HG03469 (cell line): ENCODE measurements around the gene ZC3H12A.

Experiments
- ATAC-seq: cut with Tn5 transposase; IDR thresholded peaks from one replicate; pipeline ENCODE4 v1.9.1; 2021; ENCODE audit warnings: mild to moderate bottlenecking, moderate library complexity, moderate number of reproducible peaks; ENCODE audit not compliant: unreplicated experiment

Gene ZC3H12A

DNA sequence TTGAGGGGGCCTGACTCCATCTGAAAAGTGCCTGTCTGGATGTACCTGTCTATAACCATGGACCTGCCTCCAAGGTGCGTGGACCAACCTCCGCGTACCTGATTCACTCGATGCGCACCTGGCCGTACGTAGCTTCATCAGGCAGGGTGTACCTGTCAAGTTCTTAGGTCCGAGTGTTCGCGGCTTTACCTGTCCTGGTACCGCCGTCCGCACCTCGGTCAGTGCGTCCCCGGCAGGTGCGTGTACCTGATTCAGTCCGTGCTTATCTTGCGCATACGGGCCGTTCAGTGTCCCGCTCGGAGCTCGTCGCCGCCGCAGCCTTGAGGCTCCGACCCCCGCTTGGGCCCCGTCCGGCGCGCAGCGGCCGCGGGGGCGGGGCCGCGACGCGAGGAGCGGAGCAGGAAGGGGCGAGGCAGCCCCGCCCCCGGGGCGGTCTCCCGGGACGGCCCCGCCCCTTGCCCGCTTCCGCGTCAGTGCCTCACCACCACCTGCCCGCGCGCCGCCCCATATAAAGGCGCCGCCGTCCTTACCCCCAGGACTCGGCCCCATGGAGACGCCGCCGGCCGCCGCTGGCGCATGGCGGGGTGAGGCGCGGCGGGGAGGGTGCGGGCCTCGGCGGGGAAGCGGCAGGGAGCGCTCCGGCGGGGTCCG is at the start of gene ZC3H12A:
Gene ZC3H12A, plus strand, starts transcription at position 535 of the 651 bp plus-strand sequence. CDS start 917 bp downstream, outside the sequence.
- no peak for ATAC-seq

DNA sequence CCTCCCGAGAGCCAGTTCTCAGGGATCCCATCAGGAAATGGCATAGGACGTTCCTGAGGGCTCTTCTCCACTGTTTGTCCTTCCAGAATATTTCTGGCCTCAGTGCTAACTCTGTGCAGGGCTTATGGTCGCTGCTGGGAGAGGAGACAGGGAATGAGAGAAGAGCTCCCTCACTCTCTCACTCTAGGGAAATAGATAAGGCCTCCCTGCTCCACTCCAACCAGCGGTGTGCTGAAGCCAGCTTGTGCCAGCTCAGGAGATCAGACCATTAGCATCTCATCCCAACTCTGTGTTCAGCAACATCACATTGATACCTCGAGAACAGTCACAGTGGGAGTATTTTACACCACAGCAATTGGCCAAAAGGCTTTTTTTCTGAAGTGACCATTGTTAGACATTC is 49.2 kb upstream of the ZC3H12A start:
- ATAC-seq: no peak

- ATAC-seq: no peak
Measured at GRCh38 chr1:37429029-37429428, 45.4 kb upstream of the ZC3H12A start.

GRCh38 chr1:37430103-37430985 is 44.0 kb upstream of the ZC3H12A start:
- no peak for ATAC-seq

DNA sequence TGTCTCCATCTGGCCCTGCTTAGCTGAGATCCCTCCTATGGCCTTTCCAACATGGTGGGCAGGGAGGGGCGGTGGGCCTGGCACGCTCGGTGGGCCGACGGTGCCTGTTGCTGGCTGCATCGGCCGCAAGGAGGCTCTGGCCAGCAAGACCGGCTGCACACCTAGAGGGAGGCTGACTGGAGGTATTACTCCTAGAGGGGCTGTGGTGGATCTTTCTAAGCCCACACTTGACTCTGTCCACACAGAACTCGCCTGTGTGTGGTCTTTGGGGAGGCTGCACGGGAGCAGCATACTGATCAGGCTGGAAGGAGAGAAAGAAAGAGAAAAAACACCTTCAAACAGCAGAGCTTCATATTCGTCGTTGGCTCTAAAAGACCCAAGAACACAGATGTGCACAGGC is 41.7 kb upstream of the ZC3H12A start:
- ATAC-seq: no peak

GRCh38 chr1:37433171-37433570 is 41.2 kb upstream of the ZC3H12A start:
- no peak for ATAC-seq

GRCh38 chr1:37434292-37435225 is 39.8 kb upstream of the ZC3H12A start:
- ATAC-seq: no peak

- no peak for ATAC-seq
Measured at GRCh38 chr1:37437087-37437486, 37.3 kb upstream of the ZC3H12A start.

GRCh38 chr1:37438037-37438868 is 36.1 kb upstream of the ZC3H12A start:
- ATAC-seq: no peak

DNA sequence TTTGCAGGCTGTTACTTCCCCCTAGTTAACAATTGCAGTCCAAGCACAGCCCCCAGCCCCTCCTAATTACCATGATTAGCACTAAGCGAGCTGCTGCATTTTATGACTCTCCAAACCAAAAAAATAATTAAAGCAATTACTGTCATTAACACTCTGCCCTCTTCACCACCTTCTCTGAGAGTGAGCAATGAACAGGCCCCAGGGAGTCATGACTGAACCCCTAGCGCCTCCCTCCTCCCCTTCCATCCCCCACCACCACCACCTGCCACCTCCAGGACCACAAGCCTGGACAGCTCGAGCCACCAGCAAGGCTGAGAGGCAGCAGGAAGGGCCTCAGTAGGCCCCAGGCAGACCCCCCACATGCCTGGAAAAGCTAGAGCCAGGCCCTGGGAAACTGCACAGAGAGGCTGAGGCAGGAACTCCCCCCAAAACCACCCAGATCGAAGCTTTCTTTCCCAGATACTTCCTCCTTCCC is 35.5 kb upstream of the ZC3H12A start:
- no peak for ATAC-seq

- no peak for ATAC-seq
Measured at GRCh38 chr1:37439349-37439995, 34.9 kb upstream of the ZC3H12A start.

DNA sequence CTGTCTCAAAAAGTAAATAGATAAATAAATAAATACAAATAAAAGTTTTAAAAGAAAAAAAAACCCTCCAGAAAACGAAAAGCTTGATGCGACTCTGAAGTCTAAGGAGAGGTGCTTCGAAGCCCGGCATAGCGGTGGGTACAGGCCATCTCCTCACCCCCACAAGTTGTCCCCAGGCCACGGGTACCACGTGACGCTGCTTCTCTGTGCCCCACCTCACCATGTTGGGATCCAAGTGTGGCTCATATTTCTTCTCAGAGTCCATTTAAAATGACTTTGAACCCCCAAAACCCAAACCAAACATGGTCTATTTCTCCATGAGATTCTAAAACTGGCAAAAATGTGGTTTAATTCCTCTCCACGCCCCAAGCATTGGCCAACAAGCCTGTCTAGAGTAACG is 32.9 kb upstream of the ZC3H12A start:
- ATAC-seq: no peak

DNA sequence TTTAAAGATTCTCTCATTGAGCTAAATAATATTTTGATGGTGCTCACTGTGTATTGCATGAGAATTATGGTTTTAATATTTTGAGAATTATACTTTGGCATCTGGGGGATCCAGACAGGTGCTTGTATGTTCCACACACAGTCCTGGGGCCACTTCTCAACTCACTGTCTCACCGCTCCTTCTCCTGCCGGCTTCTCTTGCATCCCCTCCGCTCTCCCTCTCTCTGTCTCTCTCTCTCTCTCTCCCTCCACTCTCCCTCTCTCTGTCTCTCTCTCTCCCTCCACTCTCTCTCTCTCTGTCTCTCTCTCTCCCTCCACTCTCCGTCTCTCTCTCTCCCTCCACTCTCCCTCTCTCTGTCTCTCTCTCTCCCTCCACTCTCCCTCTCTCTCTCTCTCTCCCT is 32.2 kb upstream of the ZC3H12A start:
- no peak for ATAC-seq

- ATAC-seq: no peak
Measured at GRCh38 chr1:37442644-37443043, 31.7 kb upstream of the ZC3H12A start.

GRCh38 chr1:37446874-37447273 is 27.5 kb upstream of the ZC3H12A start:
- ATAC-seq: no peak

DNA sequence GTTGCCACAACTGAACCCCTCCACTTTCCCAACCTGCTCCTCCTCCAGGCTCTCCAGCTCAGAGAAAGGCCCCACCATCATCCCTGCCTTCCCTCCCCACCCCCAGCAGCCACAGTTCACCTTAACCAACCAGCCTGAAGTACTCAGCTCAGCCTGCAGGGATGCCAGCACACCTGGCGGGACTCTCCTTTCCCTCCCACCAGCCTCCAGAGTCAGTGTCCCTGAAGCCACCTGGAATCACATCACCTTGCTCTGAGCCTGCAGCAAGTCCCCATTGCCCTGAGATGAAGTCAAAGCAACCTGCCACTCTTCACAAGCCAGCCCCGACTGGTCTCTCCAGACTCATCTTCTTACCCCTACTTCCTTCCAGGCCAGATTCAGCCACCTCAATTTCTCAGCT is 26.2 kb upstream of the ZC3H12A start:
- ATAC-seq: no peak

GRCh38 chr1:37448691-37449417 is 25.5 kb upstream of the ZC3H12A start:
- no peak for ATAC-seq

- ATAC-seq: no peak
Measured at GRCh38 chr1:37449936-37450335, 24.4 kb upstream of the ZC3H12A start.

- no peak for ATAC-seq
Measured at GRCh38 chr1:37452416-37452815, 22.0 kb upstream of the ZC3H12A start.
